Central memory CD8-positive, alpha-beta T cell (primary cell): Measurements from ENCODE around the gene SYF2.

Experiments
- ATAC-seq: fragments of 150-1000 bp; cut with Tn5 transposase; replicated peaks from 2 replicates; pipeline ENCODE4 v1.10.0; 2022; ENCODE audit warnings: mild to moderate bottlenecking, moderate FRiP score, moderate number of reproducible peaks; ENCODE audit not compliant: poor library complexity, severe bottlenecking; ENCODE audit errors: extremely low read depth
- DNase-seq, 2 donors: peaks; one replicate each; pipeline ENCODE4 v3.0.0; 2021; ENCODE audit warnings: low spot score in 2 of 2
- H3K27ac Mint-ChIP-seq: one replicate; pipeline ENCODE4 v1.8.0; 2022; ENCODE audit warnings: low read depth, mild to moderate bottlenecking, moderate library complexity, mixed read lengths
- H3K27me3 Mint-ChIP-seq: one replicate; pipeline ENCODE4 v1.8.0; 2022; ENCODE audit warnings: mixed read lengths
- H3K36me3 Mint-ChIP-seq: one replicate; pipeline ENCODE4 v1.8.0; 2022; ENCODE audit warnings: mild to moderate bottlenecking, moderate library complexity, mixed read lengths; ENCODE audit not compliant: insufficient read depth
- H3K4me1 Mint-ChIP-seq: one replicate; pipeline ENCODE4 v1.8.0; 2022; ENCODE audit warnings: mixed read lengths
- H3K4me3 Mint-ChIP-seq: one replicate; pipeline ENCODE4 v1.8.0; 2022; ENCODE audit warnings: mild to moderate bottlenecking, moderate library complexity, mixed read lengths
- H3K9me3 Mint-ChIP-seq: one replicate; pipeline ENCODE4 v1.8.0; 2022; ENCODE audit warnings: mixed read lengths

Gene SYF2

DNA sequence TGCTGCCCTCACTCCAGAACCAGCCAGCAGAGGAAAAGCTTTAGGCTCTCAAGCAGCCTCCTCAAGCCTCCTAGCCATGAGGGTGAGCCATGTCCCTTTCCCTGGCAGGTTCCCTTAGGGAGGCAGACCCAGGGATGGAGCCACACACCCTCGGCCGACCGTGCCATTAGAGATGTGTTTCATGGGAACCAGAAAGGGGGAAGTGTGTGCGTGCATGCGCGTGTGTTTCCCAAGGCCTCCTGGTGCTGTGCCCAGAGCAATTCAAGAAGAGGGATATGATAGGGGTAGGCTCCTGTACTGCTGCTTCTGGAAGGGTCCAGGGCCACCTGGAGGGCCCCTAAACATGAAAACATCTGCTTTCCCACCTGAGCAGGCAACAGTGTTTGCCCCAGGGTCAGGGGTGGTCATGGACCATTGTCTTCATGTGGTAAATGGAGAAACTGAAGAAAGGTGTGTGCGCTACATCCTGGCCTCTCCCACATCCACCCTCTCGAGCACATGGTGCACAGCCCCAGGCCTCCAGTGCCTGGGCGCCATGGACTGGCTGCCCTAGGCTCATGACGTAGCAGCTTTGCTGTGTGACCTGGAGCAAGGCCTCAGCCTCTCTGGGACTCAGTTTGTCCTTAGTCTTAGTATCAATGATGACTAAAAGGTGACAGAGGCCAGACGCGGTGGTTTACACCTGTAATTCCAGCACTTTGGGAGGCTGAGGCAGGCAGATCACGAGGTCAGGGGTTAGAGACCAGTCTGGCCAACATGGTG is 48.1 kb downstream of the SYF2 start:
- no peak for DNase-seq
- H3K27ac Mint-ChIP-seq, result no peak overlapping the region
- H3K36me3 Mint-ChIP-seq, result no peaks in the 10 kb centered on the region
- no peak overlapping the region for H3K4me3 Mint-ChIP-seq
- H3K4me1 Mint-ChIP-seq, result no peaks in the 10 kb centered on the region
- peaks cover 10% of the 10 kb centered on the region for H3K27me3 Mint-ChIP-seq
- H3K9me3 Mint-ChIP-seq, result no peaks in the 10 kb centered on the region
- ATAC-seq, result no peak

DNA sequence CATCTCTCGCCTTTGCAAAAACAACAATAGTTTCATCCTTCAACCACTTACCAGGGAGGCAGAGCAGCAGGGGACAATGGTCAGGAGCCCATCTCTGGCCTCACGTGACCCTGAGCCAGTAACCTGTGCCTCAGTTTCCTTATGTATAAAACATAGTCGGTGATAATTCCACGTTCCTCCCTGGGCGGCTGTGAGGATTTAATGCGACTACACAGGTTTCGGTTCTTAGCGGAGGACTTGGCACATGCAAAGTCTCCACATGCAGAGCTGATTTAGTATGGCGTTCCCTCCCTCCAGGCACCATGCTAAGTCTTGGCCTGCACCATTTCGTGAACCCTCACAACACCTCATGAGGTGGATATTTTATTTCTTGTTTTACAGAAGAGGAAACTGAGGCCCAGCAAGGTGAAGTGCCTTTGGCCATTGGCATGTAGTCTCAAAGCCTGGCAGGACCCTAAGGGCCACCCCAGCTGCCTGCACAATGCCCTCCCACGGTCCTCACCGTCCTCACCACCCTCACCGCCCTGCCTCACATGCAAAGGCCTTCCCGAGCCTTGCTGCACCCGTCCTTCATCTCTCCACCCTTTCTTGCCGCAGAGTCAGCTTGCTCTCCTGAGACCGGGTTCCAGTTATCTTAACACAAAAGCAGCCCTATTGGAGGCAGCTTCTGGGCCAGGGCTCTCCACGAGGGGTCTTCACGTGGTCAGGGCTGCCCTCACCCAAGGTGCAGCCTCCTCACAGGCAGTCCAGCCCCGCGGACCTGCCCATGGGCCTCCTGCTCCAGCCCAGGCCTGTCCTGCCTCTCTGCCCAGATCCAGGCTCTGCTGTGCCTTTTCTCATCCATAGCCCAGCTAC is 48.9 kb downstream of the SYF2 start:
- Mint-ChIP-seq H3K9me3 (no peaks in the 10 kb centered on the region), H3K27ac (no peak overlapping the region), H3K27me3 (peaks cover 10% of the 10 kb centered on the region), H3K36me3 (no peaks in the 10 kb centered on the region), H3K4me1 (no peaks in the 10 kb centered on the region), H3K4me3 (no peak overlapping the region)
- ATAC-seq (no peak), DNase-seq (no peak)

DNA sequence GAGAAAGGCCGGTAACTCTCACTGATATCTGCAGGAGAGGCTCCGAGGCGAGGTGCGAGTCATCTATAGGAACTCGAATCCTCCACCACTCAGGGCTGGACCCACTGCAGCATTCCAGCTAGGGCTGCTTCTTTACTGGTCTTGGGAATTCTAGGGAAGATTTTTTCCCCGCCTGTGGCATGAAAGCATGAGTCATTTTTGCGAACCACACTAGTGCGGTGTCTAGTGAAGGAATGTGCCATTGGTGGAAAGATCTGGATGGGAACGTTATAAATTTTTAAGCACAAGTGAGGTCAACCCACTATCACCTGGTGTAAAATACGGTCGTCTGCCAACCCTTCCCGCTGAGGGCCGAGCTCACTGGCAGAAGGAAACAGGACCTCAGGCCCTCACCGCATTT is 49.7 kb downstream of the SYF2 start:
- peaks cover 10% of the 10 kb centered on the region for H3K27me3 Mint-ChIP-seq
- H3K4me3 Mint-ChIP-seq, result no peak overlapping the region

DNA sequence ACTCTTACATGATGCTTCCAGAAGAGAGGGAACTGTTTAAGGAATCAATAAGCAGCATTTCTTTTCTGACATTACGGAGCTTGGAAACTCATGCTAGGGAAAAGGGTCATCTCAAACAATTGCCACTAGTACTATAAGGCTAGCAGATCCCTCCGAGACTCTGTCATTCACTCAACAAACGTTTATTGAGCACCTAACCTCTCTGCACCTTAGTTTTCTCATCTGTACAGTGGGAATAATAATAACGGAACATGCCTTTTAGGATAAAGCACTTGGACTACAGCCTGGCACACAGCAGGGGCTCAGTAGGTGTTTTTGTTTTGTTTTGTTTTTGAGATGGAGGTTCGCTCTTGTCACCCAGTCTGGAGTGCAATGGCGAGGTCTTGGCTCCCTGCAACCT is 51.3 kb downstream of the SYF2 start:
- no peak overlapping the region for H3K4me3 Mint-ChIP-seq
- H3K27ac Mint-ChIP-seq, result no peak overlapping the region
- peaks cover 5% of the 10 kb centered on the region for H3K9me3 Mint-ChIP-seq
- no peak for DNase-seq
- ATAC-seq, result no peak
- H3K27me3 Mint-ChIP-seq, result peaks cover 10% of the 10 kb centered on the region
- no peaks in the 10 kb centered on the region for H3K4me1 Mint-ChIP-seq
- no peaks in the 10 kb centered on the region for H3K36me3 Mint-ChIP-seq

More for the DNA sequence above, 49.7 kb downstream of the SYF2 start:
- no peaks in the 10 kb centered on the region for H3K4me1 Mint-ChIP-seq
- H3K9me3 Mint-ChIP-seq, result no peaks in the 10 kb centered on the region
- no peak for ATAC-seq
- no peak overlapping the region for H3K27ac Mint-ChIP-seq
- H3K36me3 Mint-ChIP-seq, result no peaks in the 10 kb centered on the region
- no peak for DNase-seq

DNA sequence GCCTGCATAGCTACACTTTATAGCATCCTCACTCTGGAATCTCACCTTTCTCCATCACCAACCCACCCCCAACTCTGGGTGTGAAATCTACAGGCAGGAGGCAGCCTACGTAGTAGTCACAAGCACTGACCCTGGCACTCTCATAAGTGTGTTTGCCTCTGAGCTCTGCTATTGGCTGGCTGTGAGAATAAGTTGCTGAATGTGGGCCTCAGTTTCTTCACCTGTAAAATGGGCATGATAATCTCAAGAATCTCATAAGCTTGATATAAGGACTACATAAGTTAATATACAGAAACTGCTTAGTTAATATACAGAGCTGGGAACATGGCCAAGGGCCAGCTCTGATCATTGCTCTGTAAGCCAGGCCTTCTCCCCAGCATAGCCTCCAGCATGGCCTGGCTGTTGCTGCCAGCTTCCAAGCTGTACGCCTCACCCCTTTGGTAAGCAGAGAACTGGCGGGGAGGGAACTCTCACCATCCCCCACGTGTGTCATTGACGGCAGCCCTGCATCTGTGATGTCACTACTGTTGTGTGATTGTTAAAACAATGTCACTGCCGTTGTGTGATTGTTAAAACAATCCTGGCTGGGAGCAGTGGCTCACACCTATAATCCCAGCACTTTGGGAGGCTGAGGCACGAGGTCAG is 53.3 kb downstream of the SYF2 start:
- H3K4me3 Mint-ChIP-seq, result no peak overlapping the region
- no peaks in the 10 kb centered on the region for H3K36me3 Mint-ChIP-seq
- no peak for ATAC-seq
- DNase-seq, result no peak
- no peaks in the 10 kb centered on the region for H3K4me1 Mint-ChIP-seq
- peaks cover 7% of the 10 kb centered on the region for H3K27me3 Mint-ChIP-seq
- peaks cover 5% of the 10 kb centered on the region for H3K9me3 Mint-ChIP-seq
- H3K27ac Mint-ChIP-seq, result no peak overlapping the region

DNA sequence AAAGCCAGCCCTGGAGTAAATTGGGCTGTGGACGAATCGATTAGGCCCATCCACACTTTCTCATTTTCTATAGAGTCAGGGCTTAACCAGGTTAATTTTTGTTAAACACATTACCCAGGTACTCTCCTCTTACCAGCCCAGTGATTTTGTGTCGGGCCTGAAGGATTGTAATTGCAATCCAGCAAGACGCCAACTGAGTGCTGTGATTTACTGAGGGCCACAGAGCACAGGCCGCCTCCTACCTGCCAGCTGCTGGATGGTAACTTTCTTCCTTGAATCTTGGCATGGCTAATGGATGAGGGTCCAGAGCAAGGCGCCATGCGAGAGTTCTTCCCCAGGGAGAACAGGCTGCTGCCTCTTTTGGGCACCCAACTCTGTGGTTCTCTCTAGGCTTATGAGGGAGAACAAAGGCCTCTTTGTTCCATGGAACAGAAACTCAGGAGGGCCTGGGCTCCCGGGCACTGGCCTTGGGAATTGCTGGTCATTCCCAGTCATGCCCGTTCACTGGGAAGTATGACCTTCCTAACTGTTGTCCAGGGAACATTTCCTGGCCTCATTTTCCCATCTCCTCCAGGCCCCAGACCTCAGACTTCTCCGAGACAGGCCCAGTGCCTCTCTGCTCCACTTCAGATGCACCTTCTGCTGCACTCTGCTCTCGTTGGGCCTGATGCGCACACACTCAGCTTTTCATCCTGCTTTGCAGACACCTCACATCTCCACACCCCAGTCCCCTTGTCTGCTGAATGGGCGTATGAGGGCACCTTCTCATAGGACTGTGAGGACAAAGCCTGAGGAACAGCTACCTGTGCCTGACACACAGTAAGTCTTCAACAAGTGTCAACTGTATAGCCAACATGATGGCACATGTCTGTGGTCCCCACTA is 57.3 kb downstream of the SYF2 start:
- DNase-seq (no peak), ATAC-seq (no peak)
- Mint-ChIP-seq H3K27me3 (no peaks in the 10 kb centered on the region), H3K4me1 (no peaks in the 10 kb centered on the region), H3K36me3 (no peaks in the 10 kb centered on the region), H3K4me3 (no peak overlapping the region), H3K27ac (no peak overlapping the region), H3K9me3 (peaks cover 5% of the 10 kb centered on the region)

DNA sequence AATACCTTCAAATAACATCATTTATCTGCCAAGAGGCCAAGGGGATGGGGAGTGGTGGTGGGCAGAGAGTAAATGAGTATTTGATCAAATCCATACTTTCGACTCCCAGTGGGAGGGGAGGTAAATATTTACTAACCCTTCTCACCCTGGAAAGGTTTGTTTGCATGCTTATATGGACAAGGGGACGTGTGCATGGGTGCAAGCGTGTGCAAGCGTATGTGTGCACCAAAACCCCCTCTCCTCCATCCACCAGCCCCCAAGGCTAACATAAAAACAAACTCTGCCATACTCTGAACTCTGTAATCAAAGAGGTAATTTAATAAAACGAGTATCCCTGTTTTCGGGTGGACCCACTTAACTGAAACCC is 58.0 kb downstream of the SYF2 start:
- ATAC-seq (no peak), DNase-seq (no peak)
- Mint-ChIP-seq H3K4me1 (no peaks in the 10 kb centered on the region), H3K27ac (no peak overlapping the region), H3K27me3 (no peaks in the 10 kb centered on the region), H3K4me3 (no peak overlapping the region), H3K9me3 (peaks cover 5% of the 10 kb centered on the region), H3K36me3 (no peaks in the 10 kb centered on the region)

DNA sequence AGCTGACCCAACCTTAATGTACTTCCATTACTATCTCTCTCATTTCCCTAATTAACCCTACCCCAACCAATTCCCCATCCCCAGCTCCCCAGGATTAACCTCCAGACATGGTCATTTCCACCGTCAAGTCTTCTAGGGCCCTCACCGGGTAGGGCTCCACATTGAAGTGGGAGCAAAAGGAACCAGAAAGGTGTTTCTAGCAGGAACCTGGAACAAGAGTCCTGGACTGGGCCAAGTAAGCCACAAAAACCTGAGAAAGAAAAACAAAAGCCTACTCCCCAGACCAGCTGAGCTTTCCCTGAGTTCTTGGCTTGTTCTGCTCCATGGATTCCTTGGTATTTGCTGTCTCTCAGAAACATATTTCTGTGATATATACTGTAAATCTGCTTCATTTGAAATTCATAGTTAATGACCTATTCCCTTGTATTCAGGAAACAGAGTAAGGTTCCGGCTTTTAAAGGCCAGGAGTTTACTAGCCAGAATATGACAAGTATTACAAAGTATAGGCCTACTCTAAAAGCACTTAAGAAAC is 58.4 kb downstream of the SYF2 start:
- H3K9me3 Mint-ChIP-seq, result peaks cover 5% of the 10 kb centered on the region
- DNase-seq (no peak), ATAC-seq (no peak)
- no peak overlapping the region for H3K27ac Mint-ChIP-seq
- no peak overlapping the region for H3K4me3 Mint-ChIP-seq
- no peaks in the 10 kb centered on the region for H3K27me3 Mint-ChIP-seq
- no peaks in the 10 kb centered on the region for H3K36me3 Mint-ChIP-seq
- no peaks in the 10 kb centered on the region for H3K4me1 Mint-ChIP-seq
